HCT116 (cell line): ENCODE data around the gene SLC19A1. TPM values are rescaled to one million over a fixed set of nuclear protein-coding genes. Genes with fewer than 3 reads are reported as not detected.

Experiments used
- ATAC-seq: fragments of 200-7000 bp; cut with Tn5 transposase; 2 replicates; pipeline ENCODE4 v1.9.1; 2020; ENCODE audit warnings: mild to moderate bottlenecking, moderate library complexity
- BruUV-seq: library from RNA; stranded (reverse); fragments of 400-500 nt; replicated peaks from 2 replicates; lab custom pipeline; 2021; lab: Mats Ljungman, UMichigan
- CTCF ChIA-PET: fragments of 300-600 bp; sonication (Branson Sonifier 250); formaldehyde crosslinking; loops from one replicate; lab custom pipeline; 2021; ENCODE audit warnings: antibody characterized with exemption; lab: Charles Lee
- POLR2A ChIA-PET: fragments of 300-600, 350-600 bp; sonication (Branson Sonifier 250); formaldehyde crosslinking; loops from one replicate; lab custom pipeline; 2021; ENCODE audit warnings: antibody characterized with exemption; lab: Charles Lee
- RAD21 ChIA-PET, 2 experiments: fragments of 300-600 bp; sonication (Branson Sonifier 250); formaldehyde crosslinking; loops; one replicate each; lab custom pipeline; 2023; ENCODE audit warnings: low total read pairs in 2 of 2; ENCODE audit not compliant: uncharacterized antibody in 2 of 2, unreplicated experiment in 2 of 2, low non-redundant PET in 1 of 2; lab: Charles Lee
- DNase-seq: peaks from one replicate; pipeline ENCODE4 v3.0.0-alpha.2; 2010; ENCODE audit warnings: low read depth, low spot score
- H2AFZ ChIP-seq: fragments of 200-600 bp; shearing (Covaris generic), sonication (generic); 2 replicates; pipeline ENCODE4 v1.6.1; 2017; ENCODE audit warnings: low read depth, mixed run types, mixed read lengths, antibody characterized with exemption, low read length; ENCODE audit not compliant: poor library complexity, severe bottlenecking
- H3K27ac ChIP-seq: 2 replicates; pipeline ENCODE4 v1.5.1; 2012; ENCODE audit warnings: low read depth, low read length
- H3K27me3 ChIP-seq: fragments of 200-600 bp; sonication (generic); 2 replicates; pipeline ENCODE4 v1.6.1; 2016; ENCODE audit warnings: mixed run types, low read length, mixed read lengths; ENCODE audit not compliant: insufficient read depth
- H3K36me3 ChIP-seq, 2 experiments: fragments of 200-500 bp in 1 of 2; fragments of 200-600 bp in 1 of 2; sonication (Bioruptor generic) in 1 of 2; sonication (generic) in 1 of 2; 2 replicates each; pipeline versions ENCODE4 v1.5.1 to v1.6.1; 2014 to 2016; ENCODE audit warnings: low read length in 2 of 2, inconsistent platforms in 1 of 2, mixed read lengths in 1 of 2, mixed run types in 1 of 2; ENCODE audit not compliant: insufficient read depth in 2 of 2, control insufficient read depth in 1 of 2
- H3K4me1 ChIP-seq, 2 experiments: fragments of 200-600 bp in 1 of 2; sonication (generic) in 1 of 2; 2 replicates each; pipeline versions ENCODE4 v1.5.1 to v1.6.1; 2012 to 2017; ENCODE audit warnings: low read length in 2 of 2, inconsistent platforms in 1 of 2, mild to moderate bottlenecking in 1 of 2, mixed read lengths in 1 of 2, mixed run types in 1 of 2, moderate library complexity in 1 of 2; ENCODE audit not compliant: insufficient read depth in 2 of 2, control insufficient read depth in 1 of 2
- H3K4me2 ChIP-seq: fragments of 200-600 bp; sonication (generic); 2 replicates; pipeline ENCODE4 v1.6.1; 2017; ENCODE audit warnings: mixed run types, low read length, mixed read lengths
- H3K4me3 ChIP-seq, 2 experiments: fragments of 200-600 bp in 1 of 2; sonication (generic) in 1 of 2; replicated peaks in 1 of 2; 2 replicates each; pipeline ENCODE4 v1.5.1; 2011 to 2016; ENCODE audit warnings: low read length in 2 of 2, control low read depth in 1 of 2, low read depth in 1 of 2, mild to moderate bottlenecking in 1 of 2, mixed read lengths in 1 of 2, mixed run types in 1 of 2
- H3K79me2 ChIP-seq: fragments of 200-600 bp; sonication (generic); 2 replicates; pipeline ENCODE4 v1.6.1; 2017; ENCODE audit warnings: mild to moderate bottlenecking, mixed run types, low read length, moderate library complexity, mixed read lengths; ENCODE audit not compliant: insufficient read depth
- H3K9ac ChIP-seq: fragments of 200-600 bp; sonication (generic); 2 replicates; pipeline ENCODE4 v1.6.1; 2016; ENCODE audit warnings: low read length, mixed read lengths
- H3K9me2 ChIP-seq: fragments of 200-600 bp; sonication (generic), shearing (Covaris generic); 2 replicates; pipeline ENCODE4 v1.6.1; 2017; ENCODE audit warnings: mixed run types, mild to moderate bottlenecking, moderate library complexity; ENCODE audit not compliant: insufficient read depth
- H3K9me3 ChIP-seq, 2 experiments: fragments of 200-500 bp in 1 of 2; fragments of 200-600 bp in 1 of 2; sonication (Bioruptor generic) in 1 of 2; sonication (generic) in 1 of 2; 2 replicates each; pipeline ENCODE4 v1.6.1; 2014 to 2017; ENCODE audit warnings: low read length in 2 of 2, mixed read lengths in 2 of 2, inconsistent platforms in 1 of 2, low read depth in 1 of 2, mild to moderate bottlenecking in 1 of 2, mixed run types in 1 of 2, moderate library complexity in 1 of 2; ENCODE audit not compliant: control insufficient read depth in 1 of 2, insufficient read depth in 1 of 2
- H4K20me1 ChIP-seq: fragments of 200-600 bp; sonication (generic), shearing (Covaris generic); 2 replicates; pipeline ENCODE4 v1.6.1; 2017; ENCODE audit warnings: mixed run types, mild to moderate bottlenecking, moderate library complexity; ENCODE audit not compliant: insufficient read depth
- CBX3 ChIP-seq: IDR thresholded peaks from 2 replicates; pipeline ENCODE4 v1.6.1; 2012; ENCODE audit warnings: low read depth
- CEBPB ChIP-seq: IDR thresholded peaks from 2 replicates; pipeline ENCODE4 v1.6.1; 2012; ENCODE audit warnings: low read depth
- EGR1 ChIP-seq: IDR thresholded peaks from 2 replicates; pipeline ENCODE4 v1.6.1; 2012; ENCODE audit warnings: low read depth
- ELF1 ChIP-seq: IDR thresholded peaks from 2 replicates; pipeline ENCODE4 v1.6.1; 2012; ENCODE audit warnings: low read depth, borderline replicate concordance
- EZH2 ChIP-seq: fragments of 200-600 bp; sonication (generic); IDR thresholded peaks from 2 replicates; pipeline ENCODE4 v1.6.1; 2017; ENCODE audit warnings: antibody characterized with exemption, mixed run types
- EZH2phosphoT487 ChIP-seq: fragments of 200-600 bp; IDR thresholded peaks from 2 replicates; pipeline ENCODE4 v1.6.1; 2018; ENCODE audit warnings: antibody characterized with exemption, borderline replicate concordance
- FOSL1 ChIP-seq: IDR thresholded peaks from 2 replicates; pipeline ENCODE4 v1.6.1; 2012; ENCODE audit warnings: low read depth
- JUND ChIP-seq: IDR thresholded peaks from 2 replicates; pipeline ENCODE4 v1.6.1; 2012
- POLR2AphosphoS5 ChIP-seq: IDR thresholded peaks from 2 replicates; pipeline ENCODE4 v1.6.1; 2011; ENCODE audit warnings: mild to moderate bottlenecking, low read depth, low read length, moderate library complexity
- SIN3A ChIP-seq: IDR thresholded peaks from 2 replicates; pipeline ENCODE4 v1.6.1; 2012; ENCODE audit warnings: low read depth
- SP1 ChIP-seq: IDR thresholded peaks from 2 replicates; pipeline ENCODE4 v1.6.1; 2012; ENCODE audit warnings: low read depth
- SRF ChIP-seq: IDR thresholded peaks from 2 replicates; pipeline ENCODE4 v1.6.1; 2012; ENCODE audit warnings: low read depth
- TCF7L2 ChIP-seq: IDR thresholded peaks from 2 replicates; pipeline ENCODE4 v1.7.0; 2011; ENCODE audit warnings: borderline replicate concordance, inconsistent platforms; ENCODE audit not compliant: insufficient read depth, insufficient read length; ENCODE audit errors: extremely low read depth
- YY1 ChIP-seq: IDR thresholded peaks from 2 replicates; pipeline ENCODE4 v1.6.1; 2011; ENCODE audit warnings: low read length, low read depth, moderate library complexity, mild to moderate bottlenecking; ENCODE audit not compliant: insufficient replicate concordance; ENCODE audit errors: extremely low read depth
- ZFX ChIP-seq: fragments of 450-650 bp; IDR thresholded peaks from 2 replicates; pipeline ENCODE4 v1.6.1; 2017
- ZNF274 ChIP-seq: fragments of 200-500 bp; sonication (Bioruptor generic); IDR thresholded peaks from 2 replicates; pipeline ENCODE4 v1.6.1; 2014; ENCODE audit warnings: mild to moderate bottlenecking, low read depth, low read length, inconsistent platforms
- intact Hi-C: fragments of 100-400 bp; cut with micrococcal nuclease; formaldehyde crosslinking; loops from 2 replicates; pipeline ENCODE4 v1.10.0; 2022
- total RNA-seq: library from RNA; stranded (reverse); gene quantifications from one replicate; pipeline ENCODE4 v1.2.1, GENCODE V29; 2021; ENCODE audit not compliant: unreplicated experiment
- TF ChIP-seq, protein P1 (sequence below): IDR thresholded peaks from 2 replicates; pipeline ENCODE4 v1.6.1; 2012
- TF ChIP-seq, protein P2 (sequence below): IDR thresholded peaks from 2 replicates; pipeline ENCODE4 v1.6.1; 2012
- TF ChIP-seq, protein P3 (sequence below), 3 experiments: fragments of 200-600 bp in 1 of 3; sonication (generic) in 1 of 3; IDR thresholded peaks in 2 of 3; conservative IDR thresholded peaks in 1 of 3; 2 replicates each; pipeline ENCODE4 v1.5.1; 2012 to 2017; ENCODE audit warnings: low read depth in 2 of 3, low read length in 2 of 3, antibody characterized with exemption in 1 of 3, borderline replicate concordance in 1 of 3, control low read depth in 1 of 3, mild to moderate bottlenecking in 1 of 3, mixed read lengths in 1 of 3, mixed run types in 1 of 3, moderate library complexity in 1 of 3; ENCODE audit not compliant: insufficient read depth in 1 of 3

The SLC19A1 gene
- total RNA-seq, 1 experiment from 2014 or later: 50.2 TPM

DNA sequence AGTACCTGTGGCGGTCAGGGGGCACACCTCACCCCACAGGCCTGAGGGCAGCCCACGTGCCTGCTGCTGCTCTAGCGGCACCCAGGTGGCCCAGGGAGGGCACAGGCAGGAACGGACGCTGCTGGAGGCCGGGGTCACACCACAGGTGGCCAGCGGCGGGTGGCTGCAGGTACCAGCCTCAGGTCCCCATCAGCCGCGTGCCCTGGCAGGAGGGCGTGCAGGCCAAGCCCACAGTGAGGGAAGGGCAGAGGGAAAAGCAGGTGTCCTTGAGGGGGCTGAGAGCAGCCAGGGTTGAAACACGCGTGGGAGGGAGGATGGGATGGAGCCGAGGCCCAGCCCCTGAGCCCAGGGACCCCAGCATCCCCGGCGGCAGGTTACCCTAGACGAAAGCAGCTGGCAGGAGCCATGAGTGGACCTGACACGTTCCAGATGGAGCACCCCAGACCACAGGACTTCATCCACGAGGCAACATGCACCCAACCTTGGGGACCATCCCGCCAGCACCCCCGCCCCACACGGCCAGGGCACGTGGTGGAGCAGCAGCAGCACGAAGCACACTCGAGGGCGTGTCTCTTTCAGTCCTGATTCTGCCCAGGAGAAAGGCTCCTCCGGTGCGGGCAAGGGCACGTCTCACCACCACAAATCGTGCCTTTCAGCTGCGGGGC is 3.7 kb downstream of the SLC19A1 start (continued):
- TF ChIP-seq EZH2phosphoT487 (no peak), EGR1 (no peak), POLR2AphosphoS5 (no peak), ZFX (no peak), YY1 (no peak), ZNF274 (no peak), ELF1 (no peak)
- TF ChIP-seq, protein P1, sequence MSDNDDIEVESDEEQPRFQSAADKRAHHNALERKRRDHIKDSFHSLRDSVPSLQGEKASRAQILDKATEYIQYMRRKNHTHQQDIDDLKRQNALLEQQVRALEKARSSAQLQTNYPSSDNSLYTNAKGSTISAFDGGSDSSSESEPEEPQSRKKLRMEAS: no peak

DNA sequence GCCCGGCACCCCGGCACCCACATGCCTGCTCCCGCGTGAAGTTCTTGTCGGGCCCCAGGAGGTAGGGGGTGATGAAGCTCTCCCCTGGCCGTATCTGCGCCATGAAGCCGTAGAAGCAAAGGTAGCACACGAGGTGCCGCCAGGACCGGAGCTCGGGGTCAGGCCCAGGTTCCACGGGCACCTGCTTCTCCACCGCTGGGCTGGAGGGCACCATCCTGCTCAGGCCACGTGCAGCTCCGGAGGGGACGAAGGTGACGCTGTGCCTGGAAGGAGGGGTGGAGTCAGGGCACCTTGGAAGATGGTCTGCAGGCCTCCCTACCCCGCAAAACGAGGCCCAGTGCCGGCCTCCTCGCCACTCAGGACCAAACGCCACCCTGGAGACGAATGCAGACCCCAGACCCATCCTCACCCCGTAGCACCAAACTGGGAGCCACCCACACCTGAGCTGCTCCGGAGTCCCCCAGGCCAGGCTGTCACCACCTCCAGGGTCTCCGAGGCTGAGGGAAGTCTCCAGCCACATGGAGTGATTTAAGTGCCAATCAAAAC is 4.4 kb downstream of the SLC19A1 start:
- ChIA-PET RAD21 (no interaction called here), CTCF (no interaction called here), POLR2A (interaction anchor here (0.8 kb wide), 1 partner anchor 32 kb away, joined by 3 read pairs; no protein-coding TSS in a partner anchor)
- Histone ChIP-seq H3K4me3 (no peak overlapping the region), H3K36me3 (peaks cover 8 to 29% of the 10 kb centered on the region in 2 experiments; a peak in 2 of 4 replicates), H3K4me2 (no peak overlapping the region), H3K9ac (no peak overlapping the region), H3K9me3 (no peaks in the 10 kb centered on the region), H3K27me3 (no peaks in the 10 kb centered on the region), H3K79me2 (peaks cover 84% of the 10 kb centered on the region), H3K9me2 (no peaks in the 10 kb centered on the region), H3K27ac (no peak overlapping the region), H4K20me1 (no peaks in the 10 kb centered on the region), H3K4me1 (peaks cover 4 to 12% of the 10 kb centered on the region in 2 experiments), H2AFZ (no peak overlapping the region)
- DNase-seq (no peak), ATAC-seq (no peak)
- intact Hi-C loops: no loop called here
- no TSS peak for BruUV-seq
- TF ChIP-seq, protein P2, sequence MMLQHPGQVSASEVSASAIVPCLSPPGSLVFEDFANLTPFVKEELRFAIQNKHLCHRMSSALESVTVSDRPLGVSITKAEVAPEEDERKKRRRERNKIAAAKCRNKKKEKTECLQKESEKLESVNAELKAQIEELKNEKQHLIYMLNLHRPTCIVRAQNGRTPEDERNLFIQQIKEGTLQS: no peak
- no peak for TF ChIP-seq CBX3
- no peak for TF ChIP-seq JUND
- TF ChIP-seq POLR2AphosphoS5: no peak
- no peak for TF ChIP-seq TCF7L2
- no peak for TF ChIP-seq ZNF274
- TF ChIP-seq YY1: no peak
- no peak for TF ChIP-seq FOSL1
- TF ChIP-seq, protein P3, sequence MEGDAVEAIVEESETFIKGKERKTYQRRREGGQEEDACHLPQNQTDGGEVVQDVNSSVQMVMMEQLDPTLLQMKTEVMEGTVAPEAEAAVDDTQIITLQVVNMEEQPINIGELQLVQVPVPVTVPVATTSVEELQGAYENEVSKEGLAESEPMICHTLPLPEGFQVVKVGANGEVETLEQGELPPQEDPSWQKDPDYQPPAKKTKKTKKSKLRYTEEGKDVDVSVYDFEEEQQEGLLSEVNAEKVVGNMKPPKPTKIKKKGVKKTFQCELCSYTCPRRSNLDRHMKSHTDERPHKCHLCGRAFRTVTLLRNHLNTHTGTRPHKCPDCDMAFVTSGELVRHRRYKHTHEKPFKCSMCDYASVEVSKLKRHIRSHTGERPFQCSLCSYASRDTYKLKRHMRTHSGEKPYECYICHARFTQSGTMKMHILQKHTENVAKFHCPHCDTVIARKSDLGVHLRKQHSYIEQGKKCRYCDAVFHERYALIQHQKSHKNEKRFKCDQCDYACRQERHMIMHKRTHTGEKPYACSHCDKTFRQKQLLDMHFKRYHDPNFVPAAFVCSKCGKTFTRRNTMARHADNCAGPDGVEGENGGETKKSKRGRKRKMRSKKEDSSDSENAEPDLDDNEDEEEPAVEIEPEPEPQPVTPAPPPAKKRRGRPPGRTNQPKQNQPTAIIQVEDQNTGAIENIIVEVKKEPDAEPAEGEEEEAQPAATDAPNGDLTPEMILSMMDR (IDR thresholded peaks at IDR 0.05 in 2 of 3, conservative IDR thresholded peaks at IDR 0.05 in 1 of 3; ENCODE audit: borderline replicate concordance in 1 of 3, insufficient read depth in 1 of 3, low read depth in 2 of 3, low read length in 2 of 3): no peak
- TF ChIP-seq SIN3A: no peak
- TF ChIP-seq CEBPB: no peak
- TF ChIP-seq, protein P1: no peak
- TF ChIP-seq SP1: no peak
- TF ChIP-seq EZH2: no peak
- no peak for TF ChIP-seq SRF
